ENCODE results near the gene DGCR6L.
"Not testable (repeated sequence)": the region's sequence is repeated elsewhere in the genome, so short reads cannot be mapped to it uniquely, and the experiment has no call there.

DGCR6L gene

DNA sequence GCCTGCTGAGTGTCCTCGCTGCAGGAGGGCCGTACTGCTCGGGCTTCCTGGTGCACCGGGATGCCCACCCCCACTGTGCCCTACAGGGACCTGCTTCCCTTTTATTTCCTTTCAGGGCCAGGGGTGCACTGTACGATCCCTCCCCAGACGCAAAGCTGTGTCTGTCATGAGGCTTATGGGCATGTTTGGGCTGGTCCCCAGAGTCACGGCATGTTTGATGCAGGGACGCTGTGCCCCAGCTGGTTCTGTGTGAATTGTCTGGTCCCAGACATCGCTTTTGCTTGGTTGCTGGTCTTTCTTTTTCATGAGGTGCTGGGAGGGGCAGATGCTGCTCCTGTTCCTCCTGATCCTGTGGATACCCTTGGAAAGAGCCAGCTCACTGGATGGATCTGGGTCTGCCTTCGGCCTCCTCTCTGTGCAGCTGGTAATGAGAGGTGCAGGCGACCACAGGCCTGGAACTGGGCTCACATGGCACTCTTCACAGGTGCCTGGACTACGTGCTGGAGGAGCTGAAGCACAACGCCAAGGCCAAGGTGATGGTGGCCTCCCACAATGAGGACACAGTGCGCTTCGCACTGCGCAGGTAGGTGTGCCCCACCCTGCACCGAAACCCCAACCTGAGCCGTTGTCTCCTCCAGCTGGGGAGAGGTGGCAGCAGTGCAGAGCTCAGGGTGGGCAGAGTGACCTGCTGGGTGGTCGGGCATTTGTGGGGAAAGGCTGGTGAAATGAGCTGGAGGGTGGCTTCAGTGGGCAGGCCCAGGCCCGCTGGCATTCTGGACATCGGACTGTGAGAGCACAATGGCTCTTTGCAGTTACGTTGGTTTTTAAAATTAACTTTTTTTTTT is 10.8 kb downstream of the DGCR6L start:
- not testable (repeated sequence) for DNase-seq (ENCODE audit: low read depth)

DNA sequence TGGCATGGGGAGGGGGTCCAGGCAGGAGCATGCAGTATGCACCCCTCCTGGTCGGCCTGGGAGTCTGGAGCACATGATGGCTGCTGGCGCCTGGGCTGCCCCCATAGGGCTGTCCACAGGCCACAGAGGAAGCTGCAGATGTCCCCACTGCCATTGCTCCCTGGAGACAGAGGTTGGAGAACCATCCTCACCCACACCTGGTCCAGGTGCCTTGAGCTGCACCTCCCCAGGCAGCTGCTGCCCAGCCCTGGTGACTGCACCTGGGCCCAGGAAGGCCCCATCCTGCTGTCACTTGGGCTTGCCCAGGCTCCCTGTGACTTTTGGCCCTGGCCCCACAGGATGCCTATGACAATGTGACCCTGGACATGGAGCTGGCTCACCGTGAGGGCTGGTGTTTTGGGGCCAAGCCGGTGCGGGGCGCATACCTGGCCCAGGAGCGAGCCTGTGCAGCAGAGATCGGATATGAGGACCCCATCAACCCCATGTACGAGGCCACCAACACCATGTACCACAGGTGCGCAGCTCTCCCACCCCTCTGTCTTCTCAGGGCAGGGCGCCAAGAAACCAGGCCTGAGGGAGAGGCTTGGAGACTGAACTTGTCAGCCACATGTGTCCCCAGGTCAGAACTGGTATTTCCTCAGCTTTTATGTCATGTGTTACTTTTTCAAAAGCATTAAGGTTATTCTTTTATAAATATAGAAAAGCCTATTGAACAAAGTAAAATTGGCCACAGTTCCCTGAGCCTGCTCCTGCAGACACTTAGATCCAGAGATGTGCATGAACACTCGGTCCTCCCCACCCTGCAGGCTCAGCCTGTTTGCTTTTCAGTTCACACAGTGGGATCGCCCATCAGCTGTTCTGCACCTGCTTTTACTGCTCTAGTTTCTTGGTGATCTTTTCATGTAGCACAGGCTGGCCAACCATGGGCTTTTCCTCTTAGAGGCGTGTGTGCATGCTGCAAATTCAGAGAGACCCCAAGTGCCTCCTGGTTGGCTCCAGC is 12.1 kb downstream of the DGCR6L start:
- not testable (repeated sequence) for DNase-seq (ENCODE audit: low read depth)

DNA sequence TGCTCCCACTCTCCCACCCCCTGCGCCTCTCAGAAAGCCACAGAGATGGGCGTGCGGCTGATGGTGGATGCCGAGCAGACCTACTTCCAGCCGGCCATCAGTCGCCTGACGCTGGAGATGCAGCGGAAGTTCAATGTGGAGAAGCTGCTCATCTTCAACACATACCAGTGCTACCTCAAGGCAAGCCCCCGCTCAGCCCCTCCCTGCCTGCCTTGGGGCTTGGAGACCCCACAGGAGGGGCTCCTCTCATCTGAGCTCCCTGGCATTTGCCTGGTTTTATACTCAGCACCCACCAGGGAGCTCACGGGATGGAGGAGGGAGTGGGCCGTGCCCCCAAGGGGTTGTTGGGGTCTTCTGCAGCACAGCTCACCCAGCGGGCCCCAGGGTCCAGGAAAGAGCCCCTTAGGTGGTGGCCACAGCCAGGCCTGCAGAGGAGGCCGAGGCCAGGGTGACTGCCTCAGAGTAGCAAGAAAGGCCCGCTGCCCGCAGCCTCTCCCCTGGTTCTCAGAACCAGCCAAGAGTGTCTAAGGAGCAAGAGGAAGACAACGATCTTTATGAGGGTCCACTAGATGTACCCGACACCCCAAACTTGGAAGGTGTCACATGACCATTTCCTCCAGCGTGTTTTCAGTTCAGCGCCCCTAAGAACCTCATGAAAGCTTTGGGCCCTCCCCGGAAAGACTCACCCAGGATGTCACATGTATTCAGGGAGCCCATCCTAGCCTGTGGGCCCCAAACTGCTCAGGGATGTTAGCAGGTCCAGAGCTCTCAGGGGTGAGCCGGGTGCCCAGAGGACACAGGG is 13.0 kb downstream of the DGCR6L start:
- DNase-seq (ENCODE audit: low read depth): not testable (repeated sequence)

DNA sequence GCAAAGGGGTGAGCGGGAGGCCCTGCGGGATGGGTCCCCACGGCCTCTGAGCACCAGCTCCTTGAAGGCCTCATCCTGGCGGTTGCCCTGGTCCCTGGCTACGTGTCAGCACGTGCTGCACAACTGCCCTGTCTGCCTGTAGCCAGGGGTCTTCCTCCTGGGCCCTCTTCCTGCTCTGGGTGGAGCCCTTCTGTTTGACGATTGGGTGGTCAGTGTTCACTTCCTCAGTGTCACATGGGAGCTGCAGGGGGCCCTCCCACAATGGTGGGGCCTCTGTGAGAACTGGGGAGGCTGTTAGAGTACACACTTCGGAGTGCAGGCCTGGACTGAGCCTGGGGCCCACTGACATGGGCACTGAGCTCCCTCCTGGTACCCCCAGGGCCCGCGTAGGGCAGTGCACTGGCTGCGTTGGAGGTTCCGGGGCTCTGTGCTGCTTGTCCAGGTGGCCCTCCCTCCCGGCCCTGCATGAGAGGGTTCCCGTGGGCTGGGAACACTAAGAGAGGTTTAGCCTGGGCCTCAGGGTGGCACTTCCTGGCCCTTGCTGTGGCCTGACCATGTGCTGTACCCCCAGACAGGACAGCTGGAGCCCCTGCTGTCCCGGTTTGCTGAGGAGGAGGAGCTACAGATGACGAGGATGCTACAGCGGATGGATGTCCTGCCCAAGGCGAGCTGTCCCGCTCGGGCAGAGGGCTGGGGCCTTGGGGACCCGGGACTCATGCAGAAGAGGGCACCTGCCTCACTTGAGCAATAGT is 13.8 kb downstream of the DGCR6L start:
- DNase-seq (ENCODE audit: low read depth): no peak

DNA sequence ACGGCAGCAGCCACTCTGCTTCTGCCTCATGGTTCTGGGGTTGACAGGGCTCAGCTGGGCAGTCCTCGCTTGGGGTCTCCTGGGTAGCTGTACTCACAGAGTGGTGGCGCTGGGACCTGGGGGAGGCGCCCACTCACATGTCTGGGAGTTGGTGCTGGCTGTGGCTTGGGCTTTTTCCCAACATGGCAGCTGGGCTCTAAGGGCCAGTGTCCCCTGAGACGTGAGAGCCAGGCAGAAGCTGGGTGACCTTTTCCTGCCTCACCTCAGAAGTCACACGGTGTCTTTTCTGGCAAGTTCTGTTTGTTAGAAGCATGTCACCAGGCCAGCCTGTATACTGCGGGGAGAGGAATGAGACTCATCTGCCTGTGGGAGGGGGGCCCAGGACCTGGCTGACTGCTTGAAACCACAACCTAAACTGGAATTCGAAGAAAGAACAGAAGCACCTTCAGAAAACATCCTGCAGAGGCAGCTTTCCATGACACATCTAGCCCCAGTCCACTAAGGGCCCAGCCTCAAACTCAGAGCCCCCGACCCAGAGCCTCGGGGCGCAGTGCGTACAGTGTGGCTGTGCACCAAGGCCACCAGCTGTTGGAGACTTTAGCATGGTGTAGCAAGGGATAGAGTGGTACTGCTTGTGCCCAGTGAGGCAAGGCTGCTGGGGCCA is 14.5 kb downstream of the DGCR6L start:
- DNase-seq (ENCODE audit: low read depth): not testable (repeated sequence)

DNA sequence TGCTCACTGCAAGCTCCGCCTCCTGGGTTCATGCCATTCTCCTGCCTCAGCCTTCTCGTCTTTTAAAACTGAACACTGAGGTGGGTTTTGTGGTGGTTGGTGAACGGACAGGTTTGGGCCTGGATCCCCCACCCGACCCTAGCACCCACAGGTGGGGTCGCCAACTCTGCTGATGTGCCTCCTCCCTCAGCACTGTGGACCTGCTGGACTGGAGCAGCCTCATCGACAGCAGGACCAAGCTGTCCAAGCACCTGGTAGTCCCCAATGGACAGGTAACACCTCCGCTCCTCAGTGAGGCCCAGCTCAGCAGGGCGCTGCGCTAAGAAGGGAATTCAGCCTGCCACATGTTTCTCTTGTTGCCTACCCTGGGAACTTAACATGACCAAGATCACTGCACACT is 15.2 kb downstream of the DGCR6L start:
- no peak for DNase-seq (ENCODE audit: low read depth)

DNA sequence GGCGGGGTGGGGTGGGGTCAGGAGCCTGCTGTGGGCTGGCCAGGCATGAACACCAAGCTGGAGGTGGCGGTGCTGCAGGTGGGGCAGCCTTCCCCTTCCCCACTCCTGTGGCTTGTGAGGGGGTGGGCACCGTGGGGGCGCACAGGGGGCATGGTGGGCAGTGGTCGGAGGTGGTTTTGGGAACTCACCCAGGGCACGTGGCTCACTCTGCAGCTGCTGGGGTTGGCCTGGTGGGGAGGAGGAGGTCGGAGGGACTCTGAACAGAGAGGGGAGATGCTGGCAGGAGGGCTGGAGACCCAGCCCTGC is 16.7 kb downstream of the DGCR6L start:
- not testable (repeated sequence) for DNase-seq (ENCODE audit: low read depth)

DNA sequence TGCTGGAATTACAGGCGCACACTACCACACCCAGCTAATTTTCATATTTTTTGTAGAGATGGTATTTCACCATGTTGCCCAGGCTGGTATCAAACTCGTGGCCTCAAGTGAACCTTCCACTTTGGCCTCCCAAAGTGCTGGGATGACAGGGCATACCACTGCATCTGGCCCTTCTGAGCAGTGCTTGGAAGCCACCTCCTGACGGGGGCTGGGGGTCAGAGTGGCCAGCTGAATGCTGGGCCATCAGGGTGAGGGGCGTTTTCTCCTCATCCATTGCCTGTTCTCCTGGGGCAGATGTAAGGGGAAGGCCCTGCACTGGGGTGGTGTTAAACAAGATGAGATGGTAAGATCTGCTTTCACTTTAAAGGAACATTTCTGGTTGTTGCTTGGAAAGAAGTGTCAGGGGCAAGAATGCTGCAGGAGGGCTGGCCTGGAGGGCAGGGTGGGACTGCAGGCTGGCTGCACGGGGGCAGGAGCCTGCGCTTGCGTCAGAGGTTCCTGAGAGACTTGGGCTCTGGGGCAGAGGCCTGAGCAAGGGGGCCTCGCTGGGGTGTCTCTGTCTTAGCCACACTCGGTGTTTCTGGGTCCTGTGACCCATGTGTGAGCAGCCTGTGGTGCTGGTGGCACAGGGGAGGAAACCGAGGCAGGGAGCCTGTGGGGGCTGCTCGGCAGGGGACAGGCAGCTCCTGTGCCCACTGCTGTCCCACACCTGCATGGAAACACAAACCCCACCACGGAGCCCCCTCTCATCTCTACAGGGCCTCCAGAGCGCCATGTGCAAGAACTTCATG is 17.2 kb downstream of the DGCR6L start:
- no peak for DNase-seq (ENCODE audit: low read depth)

DNA sequence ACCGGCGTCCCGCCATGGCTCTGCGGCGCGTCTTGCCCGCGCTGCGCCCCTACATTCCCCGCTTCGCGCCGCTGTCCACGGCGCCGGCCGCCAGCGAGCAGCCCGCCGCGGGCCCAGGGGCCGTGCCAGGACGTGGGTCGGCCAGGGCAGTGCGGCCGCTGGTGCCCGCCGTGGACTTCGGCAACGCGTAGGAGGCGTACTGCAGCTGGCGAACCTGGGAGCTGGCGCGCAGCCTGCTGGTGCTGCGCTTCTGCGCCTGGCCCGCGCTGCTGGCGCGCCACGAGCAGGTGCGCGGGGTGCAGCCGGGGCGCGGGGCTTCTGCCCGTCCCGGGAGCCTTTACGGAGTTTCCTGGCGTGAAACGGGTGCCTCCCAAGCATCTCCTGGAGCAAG is 20.1 kb downstream of the DGCR6L start:
- DNase-seq (ENCODE audit: low read depth): no peak

DNA sequence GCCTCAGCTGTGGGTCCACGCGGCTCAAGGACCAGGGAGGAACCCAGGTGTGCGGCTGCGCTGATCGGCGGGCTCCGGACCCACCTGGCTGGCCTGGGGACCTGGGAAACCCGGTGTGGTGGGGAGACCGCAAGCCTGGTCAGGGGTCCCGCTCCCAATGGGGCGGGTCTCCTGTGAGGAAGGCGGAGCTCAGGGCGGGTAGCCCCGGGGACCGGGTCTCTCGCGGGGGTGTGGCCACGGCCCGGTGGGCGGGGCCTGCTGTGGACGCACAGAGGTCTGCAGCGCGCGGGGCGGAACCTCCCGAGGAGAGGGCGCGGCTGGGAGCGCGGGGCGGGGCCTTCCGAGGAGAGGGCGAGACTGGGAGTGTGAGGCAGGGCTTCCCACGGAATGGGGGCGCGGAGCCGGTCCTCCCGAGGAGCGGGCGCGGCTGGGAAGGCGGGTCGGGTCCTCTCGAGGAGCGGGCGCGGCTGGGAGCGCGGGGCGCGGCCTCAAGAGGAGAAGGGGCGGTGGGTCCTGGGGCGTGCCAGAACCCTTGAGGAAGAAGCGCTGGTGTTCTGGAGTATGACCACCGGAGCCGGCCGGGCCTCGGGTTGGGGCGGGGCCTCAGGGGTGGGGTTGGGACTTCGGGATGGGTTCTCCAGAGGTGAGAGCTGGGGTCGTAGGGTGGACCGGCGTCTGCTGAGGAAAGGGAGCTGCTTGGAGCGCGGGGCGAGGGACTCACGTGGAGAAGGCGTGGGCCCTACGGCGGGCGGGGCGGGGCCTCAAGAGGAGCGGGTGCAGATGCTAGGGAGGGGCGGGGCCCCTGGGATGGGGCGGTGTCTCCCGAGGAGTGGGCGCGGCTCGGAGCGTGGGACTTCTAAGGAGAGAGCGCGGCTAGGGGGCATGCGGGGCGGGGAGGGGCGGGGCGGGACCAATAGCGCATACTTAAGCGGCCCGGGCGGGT is 20.8 kb downstream of the DGCR6L start:
- peak; percentile 86 for DNase-seq (ENCODE audit: low read depth)

DNA sequence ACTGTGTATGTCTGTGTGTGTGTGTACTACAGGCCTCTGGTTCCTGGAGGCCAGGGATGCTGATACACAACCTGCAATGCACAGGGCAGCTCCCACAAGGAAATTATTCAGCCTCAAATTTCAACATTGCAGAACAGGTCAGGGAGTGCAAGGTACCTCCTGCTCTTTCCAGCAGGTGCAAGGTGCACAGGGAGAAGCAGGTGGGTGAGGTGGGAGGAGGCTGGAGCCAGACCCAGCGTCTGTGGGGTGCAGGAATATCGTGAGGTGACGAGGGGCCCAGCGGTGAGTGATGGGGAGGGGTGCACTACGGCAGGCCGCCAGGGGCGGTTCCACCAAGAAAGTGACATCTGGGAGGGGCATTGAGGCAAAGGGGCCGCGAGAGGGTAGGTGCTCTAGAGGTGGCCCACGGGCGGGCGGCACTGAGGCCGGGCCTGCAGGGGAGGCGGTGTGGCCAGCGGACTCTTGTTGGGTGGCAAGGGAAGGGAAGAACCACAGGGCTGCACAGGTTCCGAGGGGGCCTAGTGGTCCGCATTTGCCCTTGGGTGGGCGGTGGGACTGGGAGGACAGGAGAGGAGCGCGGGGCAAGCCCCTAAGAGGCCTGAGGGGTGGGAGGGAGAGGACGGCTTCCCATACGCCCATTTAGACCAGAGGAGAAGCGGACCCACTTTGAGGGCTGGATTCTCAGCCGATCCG is 21.6 kb downstream of the DGCR6L start:
- DNase-seq (ENCODE audit: low read depth): no peak

DNA sequence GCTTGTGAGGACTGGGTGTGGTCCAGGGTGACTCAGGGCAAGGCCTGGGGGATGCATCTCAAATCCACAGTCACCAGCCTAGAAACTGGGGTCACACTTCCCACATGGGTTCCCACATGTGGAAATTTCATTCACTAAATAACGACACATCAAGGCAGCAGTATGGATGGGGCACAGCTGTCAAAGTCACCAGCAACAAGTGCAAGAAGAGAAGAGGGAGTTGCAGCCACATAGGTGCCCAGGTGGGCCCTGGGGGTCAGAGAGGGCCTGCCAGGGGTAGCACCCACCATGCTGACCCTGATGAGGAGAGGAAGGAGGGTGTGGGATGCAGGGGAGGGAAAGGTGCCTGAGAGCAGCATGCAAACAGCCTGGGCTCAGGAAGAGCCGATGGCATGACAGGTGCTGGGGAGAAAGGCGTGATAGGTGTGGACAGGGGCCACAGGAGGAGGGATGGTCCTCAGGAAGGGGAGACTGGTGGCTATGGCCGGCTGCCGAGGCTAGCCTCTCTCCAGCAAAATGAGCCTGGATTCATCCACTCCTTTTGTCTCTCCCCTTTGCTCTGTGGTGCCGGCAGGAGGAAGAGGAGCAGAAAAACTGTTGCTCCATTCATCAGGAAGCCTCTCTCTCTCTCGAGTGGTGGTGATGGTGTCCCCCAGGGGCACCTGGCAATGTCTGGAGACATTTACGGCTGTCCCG is 22.3 kb downstream of the DGCR6L start:
- no peak for DNase-seq (ENCODE audit: low read depth)

DNA sequence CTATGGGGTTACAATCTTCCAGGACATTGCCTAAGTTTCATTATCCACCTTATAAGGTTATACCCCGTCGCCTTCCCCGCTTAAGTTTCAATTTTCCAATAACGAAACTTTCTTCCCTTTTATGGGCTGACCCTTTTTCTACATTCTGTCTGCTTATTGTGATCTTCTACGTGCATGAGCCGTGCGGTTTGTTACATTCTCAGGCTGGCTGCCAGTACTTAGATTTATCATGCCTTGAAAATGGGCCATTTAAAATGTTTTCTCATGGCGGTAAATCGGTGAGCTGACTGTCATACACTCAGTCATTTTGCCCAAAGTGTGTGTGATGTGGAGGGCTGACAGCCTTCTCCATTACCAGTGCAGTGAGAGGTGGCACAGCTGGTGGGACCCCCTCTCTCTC is 23.3 kb downstream of the DGCR6L start:
- no peak for DNase-seq (ENCODE audit: low read depth)

DNA sequence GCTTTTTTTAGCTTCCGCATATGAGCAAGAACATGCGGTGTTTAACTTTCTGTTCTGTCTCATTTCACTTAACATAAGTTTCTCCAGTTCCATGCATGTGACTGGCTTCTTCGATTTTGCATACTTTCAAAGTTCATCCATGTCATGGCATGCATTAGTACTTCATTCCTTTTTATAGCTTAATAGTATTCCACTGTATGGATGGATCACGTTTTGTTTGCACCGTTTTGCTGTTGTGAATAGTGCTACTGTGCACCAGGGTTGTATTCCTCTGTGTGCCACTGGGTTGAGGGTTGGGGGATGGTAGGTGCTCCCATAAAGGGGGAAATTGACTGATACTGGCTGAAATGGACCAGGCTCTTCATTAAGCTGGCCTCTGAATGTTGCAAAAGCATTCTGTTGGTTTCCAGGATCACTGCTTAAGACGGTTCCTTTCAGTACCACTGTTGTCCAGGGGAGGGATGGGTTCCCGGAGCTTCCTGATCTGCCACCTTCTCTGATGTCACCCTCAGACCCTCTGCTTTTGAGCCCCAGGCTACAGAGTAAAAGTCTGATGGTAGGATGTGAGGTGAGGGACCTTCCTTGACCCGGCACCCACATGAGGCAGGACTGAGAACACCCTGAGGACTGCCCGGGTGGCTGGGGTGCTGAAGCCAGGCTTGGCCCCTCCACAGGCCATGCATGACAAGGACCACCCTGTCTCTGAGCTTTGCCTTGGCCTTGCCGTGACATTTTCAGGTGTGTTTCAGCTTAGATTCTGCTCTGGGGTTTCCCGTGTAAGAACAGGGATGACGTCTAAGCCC is 24.4 kb downstream of the DGCR6L start:
- no peak for DNase-seq (ENCODE audit: low read depth)

DNA sequence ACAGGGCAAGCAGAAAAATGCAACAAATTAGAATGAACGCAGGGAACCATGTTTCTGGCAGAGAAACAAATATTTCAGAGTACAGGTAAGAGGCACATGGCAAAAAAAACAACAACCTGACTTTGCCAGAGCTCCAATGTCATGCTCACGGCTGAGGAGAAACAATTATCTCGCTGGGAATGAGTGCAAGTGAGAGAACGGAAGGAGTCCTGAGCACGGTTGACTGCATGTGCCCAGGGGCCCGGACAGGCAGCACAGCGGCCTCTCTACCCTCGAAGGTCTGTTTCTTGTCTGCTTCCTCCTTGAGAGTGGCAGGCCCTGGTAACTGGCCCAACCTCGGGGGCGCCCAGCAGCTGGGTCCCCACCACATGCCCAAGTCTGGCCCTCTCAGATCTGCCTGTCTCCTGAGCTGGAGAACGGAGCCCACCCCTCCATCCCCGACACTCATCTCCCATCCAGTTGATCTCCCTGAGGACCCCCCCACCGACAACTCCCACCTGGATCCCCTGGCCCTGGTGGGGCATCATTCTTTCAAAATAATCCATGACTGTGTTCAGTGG is 27.1 kb downstream of the DGCR6L start:
- no peak for DNase-seq (ENCODE audit: low read depth)

DNA sequence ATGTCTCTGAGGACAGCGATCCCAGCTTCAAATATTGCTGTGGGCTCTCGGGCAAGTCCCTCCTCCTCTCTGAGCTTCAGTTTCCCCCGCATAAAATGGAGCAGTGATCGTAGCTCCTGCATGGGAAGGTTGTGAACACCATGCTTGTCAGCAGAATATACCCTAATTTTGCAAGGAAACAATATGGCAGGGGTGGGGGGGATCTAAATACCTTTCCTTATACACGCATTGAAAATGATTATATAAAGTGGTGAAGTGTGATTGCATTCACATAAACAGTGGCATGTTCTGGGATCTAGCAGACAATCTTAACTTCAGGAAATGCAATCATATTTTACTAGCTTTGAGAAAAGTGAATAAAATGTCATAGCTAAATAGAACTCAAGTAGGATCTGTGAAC is 27.8 kb downstream of the DGCR6L start:
- DNase-seq (ENCODE audit: low read depth): no peak

Data from T-helper 22 cell (primary cell).